Measurements from ENCODE around the gene KIAA1958.

KIAA1958 gene

GRCh38 chr9:112621018-112621655 lies 134.5 kb downstream of the KIAA1958 start:
- TF ChIP-seq CTCF (IDR thresholded peaks at IDR 0.05; ENCODE audit: insufficient read depth, low read depth, low read length, missing control alignments), result no peak
- H3K4me3 ChIP-seq (ENCODE audit: low read depth, low read length), result no peak overlapping the region
- DNase-seq (ENCODE audit: low read depth), result no peak

GRCh38 chr9:112623198-112623597 lies 136.6 kb downstream of the KIAA1958 start:
- no peak for TF ChIP-seq CTCF (IDR thresholded peaks at IDR 0.05; ENCODE audit: insufficient read depth, low read depth, low read length, missing control alignments)
- no peak for DNase-seq (ENCODE audit: low read depth)
- no peak overlapping the region for H3K4me3 ChIP-seq (ENCODE audit: low read depth, low read length)

GRCh38 chr9:112624711-112625707 lies 138.4 kb downstream of the KIAA1958 start:
- no peak for TF ChIP-seq CTCF (IDR thresholded peaks at IDR 0.05; ENCODE audit: insufficient read depth, low read depth, low read length, missing control alignments)
- DNase-seq (ENCODE audit: low read depth), result no peak
- H3K4me3 ChIP-seq (ENCODE audit: low read depth, low read length), result no peak overlapping the region

GRCh38 chr9:112629671-112630485 lies 143.3 kb downstream of the KIAA1958 start:
- no peak for TF ChIP-seq CTCF (IDR thresholded peaks at IDR 0.05; ENCODE audit: insufficient read depth, low read depth, low read length, missing control alignments)
- no peak for DNase-seq (ENCODE audit: low read depth)
- no peak overlapping the region for H3K4me3 ChIP-seq (ENCODE audit: low read depth, low read length)

- no peak for DNase-seq (ENCODE audit: low read depth)
- TF ChIP-seq CTCF (IDR thresholded peaks at IDR 0.05; ENCODE audit: insufficient read depth, low read depth, low read length, missing control alignments), result no peak
- no peak overlapping the region for H3K4me3 ChIP-seq (ENCODE audit: low read depth, low read length)
These were observed 144.9 kb downstream of the KIAA1958 start for GRCh38 chr9:112631313-112632070.

GRCh38 chr9:112640311-112640710 lies 153.7 kb downstream of the KIAA1958 start:
- no peak for DNase-seq (ENCODE audit: low read depth)
- no peak for TF ChIP-seq CTCF (IDR thresholded peaks at IDR 0.05; ENCODE audit: insufficient read depth, low read depth, low read length, missing control alignments)
- no peak overlapping the region for H3K4me3 ChIP-seq (ENCODE audit: low read depth, low read length)

All from GM12865 (cell line).